Tibial nerve (tissue), 4 donors: Measurements from ENCODE around the gene TCERG1. TPM values are rescaled to one million over a fixed set of nuclear protein-coding genes. Genes with fewer than 3 reads are reported as not detected.

Source experiments
- DNase-seq, 2 donors: peaks; one replicate each; pipeline ENCODE4 v3.0.0-alpha.2; 2019; ENCODE audit warnings: low spot score in 2 of 2
- H3K27ac ChIP-seq, 4 donors: fragments of 200-600 bp; sonication (generic) in 3 of 4; one replicate each; pipeline ENCODE4 v1.5.1; 2017 to 2019; ENCODE audit warnings: mild to moderate bottlenecking in 1 of 4
- H3K27me3 ChIP-seq, 2 donors: fragments of 200-600 bp; sonication (generic) in 1 of 2; one replicate each; pipeline versions ENCODE4 v1.5.1 to v1.6.0; 2017 to 2019
- H3K36me3 ChIP-seq, 3 donors: fragments of 200-600 bp; sonication (generic); one replicate each; pipeline ENCODE4 v1.5.1; 2018 to 2019
- H3K4me1 ChIP-seq, 4 donors: fragments of 200-600 bp; sonication (generic) in 3 of 4; one replicate each; pipeline ENCODE4 v1.5.1; 2017 to 2019
- H3K4me3 ChIP-seq, 4 donors: fragments of 200-600 bp; sonication (generic) in 3 of 4; one replicate each; pipeline ENCODE4 v1.5.1; 2017 to 2019; ENCODE audit warnings: mild to moderate bottlenecking in 1 of 4, moderate library complexity in 1 of 4
- H3K9me3 ChIP-seq, 4 donors: fragments of 200-600 bp; sonication (generic) in 3 of 4; one replicate each; pipeline ENCODE4 v1.5.1; 2017 to 2019
- EP300 ChIP-seq, 2 donors: sonication (generic); formaldehyde crosslinking; IDR thresholded peaks; one replicate each; pipeline ENCODE4 v1.6.1; 2017; ENCODE audit warnings: antibody characterized with exemption in 2 of 2, mild to moderate bottlenecking in 1 of 2
- POLR2A ChIP-seq, 2 donors: fragments of 450-650 bp; IDR thresholded peaks; one replicate each; pipeline ENCODE4 v1.6.1; 2017; ENCODE audit warnings: antibody characterized with exemption in 2 of 2, mild to moderate bottlenecking in 2 of 2, moderate library complexity in 2 of 2
- WGBS, 2 donors: methylation state at CpG; one replicate each; pipeline ENCODE4 v1.1.5; 2018; 5-methylcytosine and 5-hydroxymethylcytosine counted together
- total RNA-seq, 4 donors: library from RNA; depleted of rRNA; stranded (reverse); fragments of >200 nt; gene quantifications; one replicate each; pipeline ENCODE4 v1.1.0, GENCODE V29; 2016
- TF ChIP-seq, protein P1 (sequence below), 5 experiments: fragments of 200-600 bp in 3 of 5; fragments of 450-650 bp in 2 of 5; sonication (generic) in 3 of 5; IDR thresholded peaks; one replicate each; pipeline ENCODE4 v1.5.1; 2016 to 2019; ENCODE audit warnings: antibody characterized with exemption in 5 of 5, mild to moderate bottlenecking in 3 of 5, moderate library complexity in 2 of 5

TCERG1 gene
- total RNA-seq, 4 donors from 2014 or later: 52.2 to 108 (median 71.9) TPM

DNA sequence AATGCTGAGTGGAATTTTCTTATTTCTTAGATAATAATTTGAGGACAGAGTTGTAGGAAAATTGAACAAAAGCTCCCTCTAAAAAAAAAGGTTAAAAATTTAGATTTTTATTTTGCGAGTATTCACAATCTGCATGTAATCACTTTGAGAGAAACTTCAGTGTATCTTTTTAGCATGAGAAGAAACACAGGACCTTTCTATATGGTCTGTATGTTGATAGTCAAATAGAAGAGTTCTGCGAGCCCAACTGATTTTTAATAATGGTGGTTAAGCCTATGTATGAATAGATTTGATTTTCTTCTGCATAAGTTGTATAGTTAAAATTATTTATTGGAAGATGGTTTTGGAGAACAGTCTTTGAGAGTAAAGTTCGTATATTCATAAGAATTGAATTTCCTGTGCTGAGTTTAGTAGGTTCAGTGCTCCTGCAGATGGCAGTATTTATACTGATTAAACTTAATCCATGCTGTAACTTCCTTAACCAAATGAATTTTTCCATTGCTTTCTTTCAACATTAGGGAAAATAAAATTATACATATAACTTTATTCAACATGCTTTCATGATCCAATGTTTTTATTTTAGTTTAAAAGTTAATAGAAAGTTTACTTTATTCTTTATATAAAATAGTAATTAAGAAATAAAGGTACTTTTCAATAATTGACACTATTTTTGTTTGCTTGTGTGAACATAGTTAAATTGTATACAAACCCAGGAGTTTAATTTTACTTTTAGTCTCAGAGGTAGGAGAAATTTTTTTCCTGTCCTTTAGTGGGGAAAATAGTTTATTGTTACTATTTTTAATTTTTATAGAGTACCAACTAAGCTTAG lies 19.6 kb downstream of the TCERG1 start:
- Histone ChIP-seq H3K27me3 (no peaks in the 10 kb centered on the region), H3K9me3 (no peaks in the 10 kb centered on the region), H3K36me3 (peaks cover 0 to 57% (median 26%) of the 10 kb centered on the region in 3 donors), H3K4me1 (peaks cover 0 to 9% (median 0%) of the 10 kb centered on the region in 4 donors), H3K4me3 (no peak overlapping the region), H3K27ac (no peak overlapping the region)
- TF ChIP-seq POLR2A (IDR thresholded peaks at IDR 0.05): no peak
- TF ChIP-seq, protein P1, sequence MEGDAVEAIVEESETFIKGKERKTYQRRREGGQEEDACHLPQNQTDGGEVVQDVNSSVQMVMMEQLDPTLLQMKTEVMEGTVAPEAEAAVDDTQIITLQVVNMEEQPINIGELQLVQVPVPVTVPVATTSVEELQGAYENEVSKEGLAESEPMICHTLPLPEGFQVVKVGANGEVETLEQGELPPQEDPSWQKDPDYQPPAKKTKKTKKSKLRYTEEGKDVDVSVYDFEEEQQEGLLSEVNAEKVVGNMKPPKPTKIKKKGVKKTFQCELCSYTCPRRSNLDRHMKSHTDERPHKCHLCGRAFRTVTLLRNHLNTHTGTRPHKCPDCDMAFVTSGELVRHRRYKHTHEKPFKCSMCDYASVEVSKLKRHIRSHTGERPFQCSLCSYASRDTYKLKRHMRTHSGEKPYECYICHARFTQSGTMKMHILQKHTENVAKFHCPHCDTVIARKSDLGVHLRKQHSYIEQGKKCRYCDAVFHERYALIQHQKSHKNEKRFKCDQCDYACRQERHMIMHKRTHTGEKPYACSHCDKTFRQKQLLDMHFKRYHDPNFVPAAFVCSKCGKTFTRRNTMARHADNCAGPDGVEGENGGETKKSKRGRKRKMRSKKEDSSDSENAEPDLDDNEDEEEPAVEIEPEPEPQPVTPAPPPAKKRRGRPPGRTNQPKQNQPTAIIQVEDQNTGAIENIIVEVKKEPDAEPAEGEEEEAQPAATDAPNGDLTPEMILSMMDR (IDR thresholded peaks at IDR 0.05): peak in 2 of 5 experiments; percentile 18 to 44
- TF ChIP-seq EP300 (IDR thresholded peaks at IDR 0.05): no peak
- 51 to 55% methylated on average over 3 of the region's 3 CpGs for WGBS, 2 donors
- DNase-seq: no peak

DNA sequence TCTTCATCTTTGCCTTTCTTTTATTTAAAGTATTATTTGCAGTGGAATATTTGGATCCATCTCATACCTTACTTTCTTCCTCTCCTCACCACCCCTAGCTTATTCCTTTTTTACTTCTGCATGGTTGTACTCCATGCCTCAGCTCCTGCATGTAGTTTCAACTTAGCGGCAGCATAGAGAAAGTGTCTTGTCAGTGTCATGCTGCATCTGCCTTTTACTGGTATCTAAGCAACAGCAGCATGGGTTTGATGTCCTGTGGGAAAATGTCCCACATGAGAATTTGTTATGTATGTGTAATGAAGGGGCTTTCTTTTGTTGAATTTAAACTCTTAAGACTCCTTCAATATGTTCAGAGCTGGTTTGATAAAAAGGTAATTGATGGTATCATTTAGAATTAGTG lies 20.6 kb downstream of the TCERG1 start:
- Histone ChIP-seq H3K27me3 (no peaks in the 10 kb centered on the region), H3K4me1 (peaks cover 0 to 9% (median 0%) of the 10 kb centered on the region in 4 donors), H3K4me3 (no peak overlapping the region), H3K27ac (no peak overlapping the region), H3K9me3 (no peaks in the 10 kb centered on the region), H3K36me3 (peaks cover 0 to 67% (median 26%) of the 10 kb centered on the region in 3 donors)
- no peak for DNase-seq
- TF ChIP-seq POLR2A (IDR thresholded peaks at IDR 0.05) (no peak), EP300 (IDR thresholded peaks at IDR 0.05) (no peak)
- TF ChIP-seq, protein P1 (IDR thresholded peaks at IDR 0.05): no peak
- WGBS, 2 donors: 96 to 97% methylated on average over 1 of the region's 1 CpG

DNA sequence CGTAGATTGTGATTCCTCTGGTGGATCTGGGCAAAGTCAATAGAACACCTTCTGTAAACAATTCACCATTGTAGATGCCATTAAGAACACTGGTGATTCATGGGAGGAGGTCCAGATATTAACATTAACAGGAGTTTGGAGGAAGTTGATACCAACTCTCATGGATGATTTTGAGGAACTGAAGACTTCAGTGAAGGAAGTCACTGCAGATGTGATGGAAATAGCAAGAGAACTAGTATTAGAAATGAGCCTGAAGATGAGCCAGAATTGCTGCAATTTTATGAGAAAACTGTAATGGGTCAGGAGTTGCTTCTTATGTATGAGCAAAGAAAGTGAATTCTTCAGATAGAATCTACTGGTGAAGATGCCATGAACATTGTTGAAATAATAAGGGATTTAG lies 26.9 kb downstream of the TCERG1 start:
- Histone ChIP-seq H3K9me3 (no peaks in the 10 kb centered on the region), H3K4me1 (no peaks in the 10 kb centered on the region), H3K36me3 (peaks cover 0 to 72% (median 17%) of the 10 kb centered on the region in 3 donors), H3K27ac (no peak overlapping the region), H3K4me3 (no peak overlapping the region), H3K27me3 (no peaks in the 10 kb centered on the region)
- TF ChIP-seq POLR2A (IDR thresholded peaks at IDR 0.05): no peak
- TF ChIP-seq, protein P1 (IDR thresholded peaks at IDR 0.05): no peak
- TF ChIP-seq EP300 (IDR thresholded peaks at IDR 0.05): no peak
- WGBS, 2 donors: 100% methylated on average over 1 of the region's 1 CpG
- no peak for DNase-seq

DNA sequence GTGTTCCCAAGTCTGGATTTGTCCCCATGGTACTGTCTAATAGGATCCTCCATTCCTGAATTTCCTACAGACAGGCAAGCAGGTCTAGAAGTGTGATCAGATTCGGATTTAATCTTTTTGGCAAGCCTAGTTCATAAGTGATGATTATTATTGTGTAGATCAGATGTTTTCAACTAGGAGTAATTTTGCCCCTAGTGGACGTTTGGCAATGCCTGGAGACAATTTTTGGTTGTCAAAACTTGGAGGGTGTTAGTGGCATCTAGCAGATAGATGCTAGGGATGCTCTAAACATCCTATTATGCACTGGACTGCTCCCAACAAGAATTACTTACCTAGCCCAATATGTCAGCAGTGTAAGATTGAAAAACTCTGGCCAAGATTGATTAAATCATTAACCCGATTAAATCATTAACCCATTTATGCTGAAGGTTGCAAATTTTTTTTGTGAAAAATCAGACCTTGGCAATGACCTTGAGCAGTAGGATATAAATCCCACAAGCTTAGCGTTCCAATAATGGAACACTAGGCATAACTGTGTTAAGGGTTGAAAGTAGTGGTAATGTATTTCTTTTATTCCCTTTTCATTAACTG lies 28.2 kb downstream of the TCERG1 start:
- WGBS, 2 donors: 78 to 79% methylated on average over 4 of the region's 4 CpGs
- Histone ChIP-seq H3K4me3 (no peak overlapping the region), H3K27me3 (no peaks in the 10 kb centered on the region)

More for the DNA sequence above, 28.2 kb downstream of the TCERG1 start:
- DNase-seq: no peak
- H3K27ac ChIP-seq: no peak overlapping the region
- TF ChIP-seq, protein P1 (IDR thresholded peaks at IDR 0.05): no peak
- TF ChIP-seq EP300 (IDR thresholded peaks at IDR 0.05) (no peak), POLR2A (IDR thresholded peaks at IDR 0.05) (no peak)
- H3K36me3 ChIP-seq: peaks cover 0 to 69% (median 12%) of the 10 kb centered on the region in 3 donors
- H3K9me3 ChIP-seq: no peaks in the 10 kb centered on the region
- H3K4me1 ChIP-seq: no peaks in the 10 kb centered on the region
